CD1c-positive myeloid dendritic cell (primary cell): ENCODE data around the gene S100G.
"Not testable (repeated sequence)": the region's sequence is repeated elsewhere in the genome, so short reads cannot be mapped to it uniquely, and the experiment has no call there.

ENCODE experiments used
- DNase-seq: peaks from one replicate; pipeline ENCODE4 v3.0.0-alpha.2; 2016; ENCODE audit errors: extremely low spot score

The S100G gene, protein sequence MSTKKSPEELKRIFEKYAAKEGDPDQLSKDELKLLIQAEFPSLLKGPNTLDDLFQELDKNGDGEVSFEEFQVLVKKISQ

DNA sequence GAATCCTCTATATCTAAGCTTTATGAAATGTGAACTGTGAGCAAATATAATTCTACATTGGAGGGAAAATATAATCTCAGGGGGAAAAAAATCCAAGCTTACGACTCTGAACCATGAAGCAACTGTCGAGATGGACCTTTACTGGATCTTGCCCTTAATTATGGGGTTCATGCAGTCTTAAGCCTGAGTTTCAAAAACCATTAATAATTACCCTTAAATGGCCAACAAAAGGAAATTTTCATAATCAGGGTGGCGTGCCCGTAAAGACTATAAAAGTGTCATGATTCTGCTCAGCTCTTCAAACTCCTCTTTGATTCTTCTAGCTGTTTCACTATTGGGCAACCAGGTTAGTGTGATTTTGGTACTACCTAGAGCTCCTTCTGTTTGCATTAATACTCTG is at the start of gene S100G:
S100G (plus strand) TSS at position 301 of the 400 bp plus-strand sequence. CDS start 849 bp downstream, outside the sequence.
- no peak for DNase-seq

DNA sequence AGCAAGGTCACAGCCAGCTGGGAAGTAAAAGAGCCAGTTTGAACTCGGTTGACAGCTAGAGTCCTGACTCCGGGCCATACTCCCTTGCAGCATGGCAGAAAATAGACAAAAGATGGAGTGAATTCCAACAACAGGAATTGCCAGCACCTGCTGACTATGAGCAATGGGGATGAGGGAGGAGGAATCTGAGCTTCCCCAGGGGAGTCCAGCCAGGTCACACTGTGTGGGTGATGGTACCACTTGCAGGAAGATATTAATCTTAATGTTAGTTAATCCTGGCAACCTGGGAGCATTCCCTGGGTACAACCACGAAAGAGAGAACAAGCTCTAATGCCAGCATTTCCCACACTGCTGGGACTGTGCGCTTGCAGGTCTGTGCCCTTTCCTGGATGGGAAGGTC is 48.1 kb upstream of the S100G start:
- DNase-seq = no peak

DNA sequence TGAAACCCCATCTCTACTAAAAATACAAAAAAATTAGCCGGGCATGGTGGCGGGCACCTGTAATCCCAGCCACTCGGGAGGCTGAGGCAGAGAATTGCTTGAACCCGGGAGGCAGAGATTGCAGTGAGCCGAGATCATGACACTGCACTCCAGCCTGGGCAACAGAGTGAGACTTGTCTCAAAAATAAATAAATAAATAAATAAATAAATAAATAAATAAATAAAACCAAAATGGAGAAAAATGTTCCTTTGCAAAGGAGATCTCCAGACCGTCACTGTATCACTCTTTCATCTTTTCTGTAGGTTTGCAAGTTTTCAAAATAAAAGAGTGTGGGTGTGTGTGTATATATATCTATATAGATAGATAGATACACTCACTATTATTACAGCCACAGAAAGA is 46.7 kb upstream of the S100G start:
- DNase-seq = not testable (repeated sequence)

DNA sequence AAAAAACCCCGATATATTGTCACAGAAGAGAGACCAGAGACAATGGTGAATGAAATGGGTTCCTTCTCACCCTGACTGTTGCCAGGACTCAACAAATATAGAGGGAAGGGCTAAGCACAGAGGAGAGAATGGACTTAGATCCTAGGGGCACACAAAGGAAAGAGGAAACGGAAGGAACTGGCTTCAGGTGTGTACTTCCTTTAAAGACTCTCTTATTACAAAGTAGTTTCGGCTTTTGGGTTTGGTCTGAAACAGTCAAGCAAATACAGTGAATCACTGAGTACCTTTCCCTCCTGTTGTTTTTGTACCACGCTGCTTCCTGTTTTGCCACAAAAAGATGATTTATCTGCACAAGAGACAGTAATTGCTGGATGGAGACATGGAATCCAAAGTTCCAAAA is 46.1 kb upstream of the S100G start:
- no peak for DNase-seq

DNA sequence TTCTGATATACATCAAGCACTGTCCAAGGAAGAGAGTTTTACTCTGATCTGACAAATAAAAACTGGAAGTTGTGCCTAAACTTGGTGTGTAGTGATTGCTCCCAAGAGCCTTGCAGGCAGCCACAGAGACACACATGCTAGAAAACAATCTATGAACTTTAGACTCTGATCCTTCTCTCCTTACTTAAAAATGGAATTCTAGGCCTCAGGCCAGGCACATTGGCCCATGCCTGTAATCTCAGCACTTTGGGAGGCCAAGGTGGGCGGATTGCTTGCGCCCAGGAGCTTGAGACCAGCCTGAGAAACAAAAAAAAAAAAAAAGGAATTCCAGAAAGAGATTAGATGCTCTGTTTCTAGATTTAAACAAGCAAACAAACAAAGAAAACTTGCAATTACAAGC is 45.6 kb upstream of the S100G start:
- DNase-seq = no peak

DNA sequence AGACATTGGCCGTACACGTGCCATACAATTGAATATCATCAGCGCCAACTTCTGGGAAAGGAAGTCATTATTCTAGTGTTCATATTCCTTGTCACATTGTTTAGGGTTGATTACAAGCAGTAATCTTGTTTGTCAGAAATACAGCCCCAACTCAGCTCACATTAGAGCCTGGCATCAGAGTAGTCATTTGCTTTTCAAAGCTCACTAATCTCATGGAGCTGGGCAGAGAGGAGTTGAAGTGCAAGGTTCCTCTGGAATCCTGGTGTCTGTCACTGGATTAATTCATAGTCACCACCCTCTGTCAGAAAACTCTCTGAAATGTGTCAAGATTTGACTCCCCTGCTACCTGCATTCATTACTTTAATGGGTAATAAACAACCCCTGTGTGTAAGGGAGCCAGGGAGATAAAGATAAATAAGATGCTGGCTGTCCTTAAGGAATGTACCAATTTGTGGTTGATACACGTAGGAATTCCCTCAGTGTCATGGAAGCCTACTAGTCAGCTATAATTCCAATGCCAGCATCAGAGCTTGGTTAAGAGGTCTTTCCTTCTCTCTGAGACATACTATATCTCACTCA is 43.7 kb upstream of the S100G start:
- no peak for DNase-seq

DNA sequence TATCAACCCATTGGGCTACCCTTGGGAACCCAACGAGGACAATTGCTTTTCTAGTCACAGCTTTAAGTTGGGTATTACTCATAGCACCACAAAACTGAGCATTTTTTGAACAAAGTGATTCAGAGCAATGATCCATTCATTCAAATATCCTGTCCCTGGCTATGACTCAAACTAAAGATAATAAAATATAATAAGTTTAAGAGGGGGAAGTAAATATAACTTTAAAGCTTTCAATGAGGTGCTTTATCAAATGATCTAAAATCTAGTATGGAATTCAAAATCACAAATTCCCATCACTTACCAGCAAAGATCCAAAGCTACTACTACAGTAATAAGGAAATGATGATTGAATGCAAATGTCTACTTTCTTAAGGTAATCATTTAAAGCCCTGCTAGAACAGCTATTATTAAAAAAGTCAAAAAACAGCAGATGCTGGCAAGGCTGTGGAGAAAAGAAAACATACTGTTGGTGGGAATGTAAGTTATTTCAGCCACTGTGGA is 39.8 kb upstream of the S100G start:
- no peak for DNase-seq

DNA sequence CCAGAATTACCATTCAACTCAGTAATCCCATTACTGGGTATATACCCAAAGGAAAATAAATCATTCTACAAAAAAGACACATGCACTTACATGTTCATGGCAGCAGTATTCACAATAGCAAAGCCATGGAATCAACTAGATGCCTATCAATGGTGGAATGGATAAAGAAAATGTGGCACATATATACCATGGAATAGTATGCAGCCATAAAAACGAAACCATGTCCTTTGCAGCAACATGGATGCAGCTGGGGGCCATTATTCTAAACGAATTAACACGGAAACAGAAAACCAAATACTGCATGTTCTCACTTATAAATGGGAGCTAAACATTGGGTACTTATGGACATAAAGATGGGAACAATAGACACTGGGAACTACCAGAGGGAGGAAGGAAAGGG is 39.3 kb upstream of the S100G start:
- not testable (repeated sequence) for DNase-seq

DNA sequence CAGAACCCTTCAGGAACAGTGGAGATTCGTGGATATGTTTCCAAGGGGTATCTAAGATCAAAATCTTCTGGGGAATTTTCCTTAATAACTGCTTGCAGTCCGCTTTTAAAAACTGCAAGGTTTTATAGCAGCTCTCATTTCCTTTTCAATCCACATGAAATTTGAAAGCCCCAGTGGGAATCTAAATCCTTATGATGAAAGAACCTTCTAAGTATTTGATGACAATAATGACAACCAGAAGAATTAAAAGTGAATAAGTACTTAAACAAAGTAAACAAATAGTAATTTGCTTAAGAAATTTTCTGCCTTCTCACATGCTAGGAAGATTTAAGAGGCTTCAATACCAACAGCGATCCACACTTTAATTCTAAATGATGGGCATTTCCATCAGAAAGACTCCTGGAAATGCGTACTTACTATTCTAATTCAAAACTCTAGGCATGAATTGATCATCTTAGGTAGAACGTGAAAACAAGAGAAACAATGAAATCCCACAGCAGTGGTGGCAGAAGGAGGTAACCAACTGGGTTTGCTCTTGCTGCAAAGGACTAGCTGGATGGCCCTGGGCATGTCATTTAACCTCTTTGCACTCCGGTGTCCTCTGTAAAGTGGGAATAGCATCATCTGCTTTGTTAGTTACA is 37.6 kb upstream of the S100G start:
- DNase-seq = no peak

DNA sequence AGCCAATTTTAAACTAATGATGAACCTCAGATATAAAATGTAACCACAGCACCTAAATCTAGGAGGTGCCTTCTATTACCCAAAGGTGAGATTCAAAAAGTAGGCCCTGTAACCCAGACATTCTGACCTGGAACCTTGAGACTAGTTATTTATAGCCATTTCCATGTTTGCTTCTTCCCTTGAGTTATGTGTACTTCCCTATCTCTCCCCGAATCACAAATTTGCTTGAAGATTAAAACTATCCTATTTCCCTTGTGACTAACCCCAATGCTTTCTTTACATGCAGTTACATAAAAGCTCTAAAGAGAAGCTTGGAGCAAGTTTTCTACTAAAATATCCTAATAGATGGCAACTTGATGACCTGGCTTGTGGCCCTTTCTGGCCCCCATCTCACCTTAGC is 32.6 kb upstream of the S100G start:
- no peak for DNase-seq

DNA sequence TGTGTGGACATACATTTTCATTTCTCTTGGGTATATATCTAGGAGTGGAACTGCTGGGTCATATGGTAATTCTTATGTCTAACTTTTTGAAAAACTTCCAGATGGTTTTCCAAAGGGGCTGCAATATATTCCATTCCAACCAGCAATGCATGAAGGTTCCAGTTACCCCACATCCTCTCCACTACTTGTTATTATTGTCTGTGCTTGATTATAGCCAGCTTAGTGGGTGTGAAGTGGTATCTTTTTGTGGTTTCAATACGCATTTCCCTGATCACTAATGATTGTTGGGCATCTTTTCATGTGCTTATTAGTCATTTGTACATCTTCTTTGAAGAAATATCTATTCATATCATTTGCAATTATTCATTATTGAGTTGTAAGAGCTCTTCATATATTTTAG is 31.5 kb upstream of the S100G start:
- no peak for DNase-seq

DNA sequence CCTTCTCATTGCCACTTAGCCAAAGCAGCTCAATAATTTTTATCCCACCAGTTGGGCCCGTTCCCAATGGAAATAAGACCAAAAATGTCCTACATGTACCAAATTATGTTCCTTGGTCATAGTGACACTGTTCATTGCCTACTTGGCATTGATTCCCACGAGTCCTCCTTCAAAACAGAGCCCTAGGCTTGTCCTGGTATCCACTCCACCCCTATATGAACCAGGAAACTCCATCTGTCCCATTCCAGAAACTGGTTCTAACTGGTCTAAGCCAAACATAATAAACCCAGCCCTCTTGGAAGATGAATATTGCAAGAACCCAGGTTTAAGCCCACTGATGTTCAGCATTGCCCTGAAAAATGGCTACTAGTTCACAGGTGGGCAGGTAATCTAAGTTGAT is 30.9 kb upstream of the S100G start:
- DNase-seq = no peak

DNA sequence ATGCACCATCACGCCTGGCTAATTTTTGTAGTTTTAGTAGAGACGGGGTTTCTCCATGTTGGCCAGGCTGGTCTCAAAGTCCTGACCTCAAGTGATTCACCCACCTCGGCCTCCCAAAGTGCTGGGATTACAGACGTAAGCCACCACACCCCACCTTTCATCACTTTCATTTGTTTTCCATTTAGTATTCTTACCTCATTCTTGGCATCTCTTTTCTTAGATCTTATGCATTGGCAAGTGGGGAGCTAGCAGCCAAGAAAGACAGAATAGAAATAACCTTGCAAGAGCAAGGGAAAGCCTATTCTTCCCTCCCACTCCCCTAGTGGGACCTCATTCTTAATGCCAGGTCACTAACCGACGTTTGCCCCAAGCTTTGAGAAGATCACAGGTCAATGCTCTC is 21.4 kb upstream of the S100G start:
- DNase-seq = not testable (repeated sequence)

DNA sequence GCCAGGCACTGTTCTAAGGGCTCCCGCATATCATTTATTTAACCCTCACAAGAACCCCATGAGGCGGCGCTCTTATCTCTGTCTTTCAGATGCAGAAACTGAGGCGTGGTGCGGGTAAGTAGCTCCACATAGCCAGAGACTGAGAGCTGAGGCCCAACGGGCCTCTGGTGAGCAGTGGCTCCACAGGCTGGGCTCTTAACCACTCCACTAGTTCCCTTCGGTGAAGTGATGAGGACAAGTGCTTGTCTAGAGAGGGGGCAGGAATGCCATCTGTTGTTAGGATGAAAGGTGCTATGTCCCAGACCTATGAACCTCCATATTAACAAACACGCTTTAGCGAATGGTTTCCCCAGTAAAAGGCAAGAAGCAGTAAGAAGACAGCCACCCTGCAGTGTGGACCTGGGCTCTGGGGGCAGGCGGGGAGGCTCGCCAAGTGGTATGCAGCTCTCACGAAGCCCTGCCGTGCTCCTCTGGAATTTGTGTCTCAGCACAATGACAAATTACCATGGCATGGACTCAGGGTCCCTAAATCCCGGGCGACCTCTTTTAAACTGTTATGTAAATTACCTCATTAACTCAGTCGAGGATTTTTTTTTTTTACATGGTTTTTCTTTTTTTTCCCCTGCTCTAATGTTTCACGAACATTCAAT is 20.9 kb upstream of the S100G start:
- no peak for DNase-seq

DNA sequence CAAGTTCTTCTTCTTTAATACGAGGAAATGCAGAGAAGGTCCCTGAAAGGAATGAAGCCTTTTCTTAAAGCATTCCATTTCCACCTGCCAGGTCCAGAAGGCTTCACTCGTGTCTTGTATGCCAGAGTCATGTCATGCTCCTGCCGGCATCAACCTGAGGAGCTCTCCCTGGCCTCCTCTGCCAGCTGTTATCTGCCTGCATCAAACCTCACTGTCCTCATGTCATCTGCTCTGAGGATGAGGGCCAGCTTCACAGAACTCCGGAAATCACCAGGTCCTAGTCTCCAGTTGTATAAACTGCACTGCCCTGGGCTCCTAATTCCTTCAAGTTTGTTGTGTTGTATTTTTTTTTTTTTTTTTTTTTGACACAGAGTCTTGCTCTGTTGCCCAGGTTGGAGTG is 20.0 kb upstream of the S100G start:
- no peak for DNase-seq

DNA sequence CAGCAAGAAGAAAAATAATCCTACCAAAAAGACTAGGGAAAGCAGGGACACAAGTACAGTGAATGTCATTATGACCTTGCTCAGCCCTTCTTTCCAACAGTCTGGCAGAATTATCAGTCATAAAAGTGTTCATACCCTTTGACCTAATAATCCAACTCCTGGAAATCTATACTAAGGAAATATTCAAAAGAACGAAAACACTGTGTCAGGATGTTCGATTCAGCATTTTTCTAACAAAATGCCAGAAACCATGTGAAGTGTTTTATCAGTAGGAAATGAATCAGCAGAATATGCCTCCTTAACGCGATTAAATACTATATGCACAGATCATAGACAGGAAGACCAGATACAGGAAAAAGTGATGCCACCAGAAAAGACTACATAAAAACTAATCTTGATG is 16.2 kb upstream of the S100G start:
- DNase-seq = no peak

DNA sequence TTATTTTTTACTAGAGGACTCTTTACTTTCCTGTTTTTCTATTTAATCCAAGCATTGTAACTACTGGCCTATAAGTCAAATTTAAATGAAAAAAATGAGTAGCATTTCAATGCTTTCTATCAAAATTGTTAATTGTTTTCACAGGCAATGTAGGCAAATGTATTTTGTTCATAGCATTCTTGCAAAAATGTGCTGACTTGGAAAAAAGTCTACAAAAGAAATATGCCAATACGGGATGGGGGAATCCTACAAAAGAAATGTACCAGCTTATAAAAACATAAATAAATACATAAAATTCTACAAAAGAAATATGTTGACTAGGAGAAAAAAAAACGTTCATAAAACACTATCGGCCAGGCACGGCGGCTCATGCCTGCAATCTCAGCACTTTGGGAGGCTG is 14.9 kb upstream of the S100G start:
- no peak for DNase-seq

DNA sequence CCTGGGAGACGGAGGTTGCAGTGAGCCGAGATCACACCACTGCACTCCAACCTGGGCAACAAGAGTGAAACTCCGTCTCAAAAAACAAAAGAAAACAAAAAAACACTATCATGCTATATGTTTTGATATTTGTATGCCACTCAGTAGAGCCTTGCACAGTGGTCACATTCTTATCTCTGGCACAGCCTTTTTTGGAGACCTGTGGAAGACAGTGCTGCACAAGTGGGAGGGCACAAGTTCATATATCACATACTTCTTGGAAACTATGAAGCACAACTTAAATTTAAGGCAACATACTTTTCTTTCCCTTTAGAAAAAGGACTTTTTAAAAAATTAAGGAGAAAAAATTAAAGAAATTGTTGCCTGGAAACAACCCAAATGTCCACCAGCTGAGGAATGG is 14.4 kb upstream of the S100G start:
- no peak for DNase-seq

DNA sequence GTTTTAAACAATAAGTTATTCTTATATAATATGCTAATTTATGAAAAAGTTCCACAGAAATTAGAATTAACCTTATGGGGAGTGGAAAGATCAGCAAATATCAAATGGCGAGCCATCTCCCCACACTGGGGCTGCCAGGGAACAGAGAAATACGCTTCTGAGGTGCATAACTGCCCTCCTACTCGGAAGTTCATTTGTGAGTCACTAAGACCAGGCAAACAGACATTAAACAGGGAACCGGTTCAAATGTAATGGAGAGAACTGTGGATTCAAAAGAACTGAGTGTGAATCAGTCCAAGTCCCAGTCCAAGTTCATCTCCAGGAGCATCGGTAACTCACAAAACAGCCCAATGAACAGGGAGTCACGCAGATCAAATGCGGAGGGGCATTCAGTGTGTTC is 11.4 kb upstream of the S100G start:
- DNase-seq = no peak

DNA sequence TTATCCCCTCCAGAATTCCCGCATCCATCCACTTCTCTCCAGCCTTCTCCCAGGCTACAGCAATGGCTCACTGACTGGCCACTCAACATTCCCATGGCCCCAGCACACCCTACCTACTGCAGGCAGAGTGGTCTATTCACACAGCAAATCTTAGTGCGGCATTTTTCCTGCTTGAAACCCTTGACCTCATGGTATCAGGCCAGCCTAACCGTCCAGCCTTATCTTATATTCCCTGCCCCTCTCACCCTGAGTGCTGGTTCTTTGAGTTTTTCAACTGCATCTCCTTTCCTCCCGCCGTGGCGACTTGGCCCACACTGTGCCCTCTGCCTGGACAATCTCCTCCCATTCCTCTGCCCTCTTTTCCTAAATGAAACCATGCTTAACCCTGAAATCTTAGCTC is 10.0 kb upstream of the S100G start:
- DNase-seq = no peak

DNA sequence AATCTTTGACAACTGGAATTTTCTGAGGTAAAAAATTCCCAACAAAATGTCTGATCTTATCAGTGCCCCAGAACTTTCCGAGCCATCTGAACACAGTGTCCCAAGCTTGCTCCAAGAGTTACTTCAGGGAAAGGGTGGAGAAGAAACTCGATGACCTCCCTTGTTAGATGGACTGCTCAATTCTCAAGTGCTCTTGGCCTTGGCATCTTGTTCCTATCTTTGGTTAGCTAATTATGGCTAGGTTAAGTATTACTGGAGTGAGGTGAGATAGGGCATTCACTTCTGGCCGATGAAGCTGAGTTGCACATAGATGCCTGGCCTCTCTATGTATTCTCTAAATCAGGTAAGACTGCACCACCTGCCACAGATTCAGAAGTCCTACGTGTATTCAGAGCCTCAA is 9.1 kb upstream of the S100G start:
- DNase-seq = no peak

DNA sequence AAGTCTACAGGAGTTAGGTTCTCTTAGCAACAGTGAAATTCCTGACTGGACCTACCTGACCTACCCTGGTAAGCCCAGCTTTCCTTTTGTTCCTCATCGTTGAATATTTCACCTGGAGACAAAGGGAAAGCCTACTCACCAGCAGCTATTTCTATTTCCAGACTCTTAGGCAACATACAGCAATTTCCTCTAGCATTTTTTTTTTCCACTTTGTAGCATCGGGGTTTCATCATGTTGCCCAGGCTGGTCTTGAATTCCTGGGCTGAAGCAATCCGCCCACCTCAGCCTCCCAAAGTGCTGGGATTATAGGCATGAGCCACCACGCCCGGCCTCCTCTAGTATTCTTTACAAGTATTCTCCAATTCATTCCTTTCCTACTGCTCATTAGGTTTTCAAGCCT is 6.8 kb upstream of the S100G start:
- no peak for DNase-seq
